Spleen (tissue), 11 donors: ENCODE data around the gene SLFNL1. TPM values are rescaled to one million over a fixed set of nuclear protein-coding genes. Genes with fewer than 3 reads are reported as not detected.

Source experiments
- DNase-seq: peaks from one replicate; pipeline ENCODE4 v3.0.0-alpha.2; 2020
- H3K27ac ChIP-seq, 8 donors: fragments of 200-600 bp; sonication (generic) in 7 of 8; 1 replicate in 4 of 8; 2 replicates in 4 of 8; pipeline versions ENCODE4 v1.5.0 to v1.8.0; 2016 to 2021; ENCODE audit warnings: inconsistent platforms in 4 of 8, mild to moderate bottlenecking in 4 of 8, moderate library complexity in 1 of 8
- H3K27me3 ChIP-seq, 7 donors: fragments of 200-600 bp; sonication (generic) in 6 of 7; replicated peaks in 1 of 7; 1 replicate in 4 of 7; 2 replicates in 3 of 7; pipeline versions ENCODE4 v1.5.0 to v1.8.0; 2016 to 2021; ENCODE audit warnings: inconsistent platforms in 3 of 7, mild to moderate bottlenecking in 1 of 7
- H3K36me3 ChIP-seq, 6 donors: fragments of 200-600 bp; sonication (generic) in 5 of 6; 1 replicate in 4 of 6; 2 replicates in 2 of 6; pipeline versions ENCODE4 v1.5.0 to v1.8.0; 2016 to 2021; ENCODE audit warnings: inconsistent platforms in 2 of 6
- H3K4me1 ChIP-seq, 6 donors: fragments of 200-600 bp; sonication (generic) in 5 of 6; 1 replicate in 3 of 6; 2 replicates in 3 of 6; pipeline versions ENCODE4 v1.5.0 to v1.8.0; 2016 to 2021; ENCODE audit warnings: inconsistent platforms in 3 of 6
- H3K4me3 ChIP-seq, 8 donors: fragments of 200-600 bp; sonication (generic) in 7 of 8; 1 replicate in 4 of 8; 2 replicates in 4 of 8; pipeline versions ENCODE4 v1.5.0 to v1.8.0; 2016 to 2021; ENCODE audit warnings: inconsistent platforms in 4 of 8, mild to moderate bottlenecking in 4 of 8, moderate library complexity in 2 of 8
- H3K9me3 ChIP-seq, 8 donors: fragments of 200-600 bp; sonication (generic) in 7 of 8; 1 replicate in 4 of 8; 2 replicates in 4 of 8; pipeline versions ENCODE4 v1.5.0 to v1.8.0; 2016 to 2021; ENCODE audit warnings: inconsistent platforms in 4 of 8
- CTCF ChIP-seq, 11 experiments: fragments of 200-600 bp in 7 of 11; fragments of 450-650 bp in 4 of 11; sonication (generic) in 4 of 11; IDR thresholded peaks in 8 of 11; conservative IDR thresholded peaks in 3 of 11; 1 replicate in 7 of 11; 2 replicates in 4 of 11; pipeline versions ENCODE4 v1.4.0 to v1.8.0; 2016 to 2021; ENCODE audit warnings: antibody characterized with exemption in 11 of 11, inconsistent platforms in 4 of 11, mild to moderate bottlenecking in 1 of 11
- POLR2A ChIP-seq, 3 donors: fragments of 450-650 bp; IDR thresholded peaks; one replicate each; pipeline ENCODE4 v1.5.1; 2017; ENCODE audit warnings: antibody characterized with exemption in 3 of 3, mild to moderate bottlenecking in 1 of 3
- POLR2AphosphoS5 ChIP-seq, 3 donors: sonication (generic); formaldehyde crosslinking; IDR thresholded peaks; one replicate each; pipeline ENCODE4 v1.5.1; 2017; ENCODE audit warnings: antibody characterized with exemption in 3 of 3
- WGBS, 5 donors: extraction: QIAGEN DNeasy Blood & Tissue Kit in 3 of 5; methylation state at CpG; one replicate each; pipeline versions ENCODE4 v1.1.5 to v1.1.7; 2013 to 2018; 5-methylcytosine and 5-hydroxymethylcytosine counted together
- intact Hi-C: fragments of 100-400 bp; cut with DNase I; formaldehyde crosslinking; loops from one replicate; pipeline ENCODE4 v1.15.0; 2023; ENCODE audit warnings: low total_unique reads
- polyA plus RNA-seq, 3 donors: library from polyadenylated mRNA; stranded (reverse); fragments of 200-250 nt; gene quantifications; one replicate each; pipeline ENCODE4 v1.2.1, GENCODE V29; 2013
- total RNA-seq, 7 donors: library from RNA; depleted of rRNA in 3 of 7; stranded (reverse); fragments of >200 nt in 3 of 7; fragmentation: NEBNext Ultra II Directional in 4 of 7; extraction: Animal tissue kit (Norgen Biotek cat#: 25700) in 4 of 7; gene quantifications; one replicate each; pipeline versions ENCODE4 v1.1.0 to v1.2.1, GENCODE V29; 2016 to 2021
- donor health status: healthy with polysubstance abuse.
- donor health status: DM: no; HTN: no; CAD: no; lungs with moderate emphysema.
- donor health status: DM: no; HTN: no; CAD: no.
- donor health status: Bipolar disorder and iron deficiency.
- donor health status: healthy.
- donor health status: DM: no; HTN: no; CAD: no.
- donor health status: DM: yes; HTN: yes; CAD: no.

The SLFNL1 gene
- total and polyA plus RNA-seq, 10 donors, result 0.21 to 1.7 (median 0.59) TPM

GRCh38 chr1:41024953-41025352 is 3.4 kb upstream of the SLFNL1 start:
- 73 to 96% (median 81%) methylated on average over 2 of the region's 2 CpGs for WGBS, 5 donors
- peaks cover 0 to 22% (median 7%) of the 10 kb centered on the region in 6 donors for H3K4me1 ChIP-seq
- H3K9me3 ChIP-seq, result no peaks in the 10 kb centered on the region
- H3K36me3 ChIP-seq, result peaks cover 0 to 76% (median 23%) of the 10 kb centered on the region in 6 donors
- no peaks in the 10 kb centered on the region for H3K27me3 ChIP-seq
- no peak overlapping the region for H3K27ac ChIP-seq
- DNase-seq, result peak; percentile 21
- H3K4me3 ChIP-seq, result no peak overlapping the region
- no peak for TF ChIP-seq CTCF (IDR thresholded peaks at IDR 0.05 in 8 of 11, conservative IDR thresholded peaks at IDR 0.05 in 3 of 11)
- no peak for TF ChIP-seq POLR2AphosphoS5 (IDR thresholded peaks at IDR 0.05)
- no peak for TF ChIP-seq POLR2A (IDR thresholded peaks at IDR 0.05)
- intact Hi-C loops, result no loop called here

GRCh38 chr1:41023279-41023990 is 1.9 kb upstream of the SLFNL1 start:
- Histone ChIP-seq H3K4me1 (peaks cover 0 to 22% (median 7%) of the 10 kb centered on the region in 6 donors), H3K4me3 (no peak overlapping the region), H3K27me3 (no peaks in the 10 kb centered on the region), H3K9me3 (no peaks in the 10 kb centered on the region), H3K27ac (no peak overlapping the region), H3K36me3 (peaks cover 0 to 68% (median 17%) of the 10 kb centered on the region in 6 donors)
- peak; percentile 48 for DNase-seq
- peak in 2 of 3 donors; percentile 12 to 27 for TF ChIP-seq POLR2AphosphoS5 (IDR thresholded peaks at IDR 0.05)
- no peak for TF ChIP-seq CTCF (IDR thresholded peaks at IDR 0.05 in 8 of 11, conservative IDR thresholded peaks at IDR 0.05 in 3 of 11)
- no peak for TF ChIP-seq POLR2A (IDR thresholded peaks at IDR 0.05)
- 93 to 98% (median 96%) methylated on average over 3 to 5 of the region's 5 CpGs for WGBS, 5 donors
- intact Hi-C loops, result no loop called here

GRCh38 chr1:41022424-41022823 is 899 bp upstream of the SLFNL1 start:
- TF ChIP-seq CTCF (IDR thresholded peaks at IDR 0.05 in 8 of 11, conservative IDR thresholded peaks at IDR 0.05 in 3 of 11) (no peak), POLR2A (IDR thresholded peaks at IDR 0.05) (no peak), POLR2AphosphoS5 (IDR thresholded peaks at IDR 0.05) (peak in 1 of 3 donors; percentile 58)
- Histone ChIP-seq H3K4me3 (no peak overlapping the region), H3K27me3 (no peaks in the 10 kb centered on the region), H3K36me3 (peaks cover 0 to 68% (median 12%) of the 10 kb centered on the region in 6 donors), H3K9me3 (no peaks in the 10 kb centered on the region), H3K27ac (no peak overlapping the region), H3K4me1 (peaks cover 0 to 22% (median 7%) of the 10 kb centered on the region in 6 donors)
- intact Hi-C loops, result no loop called here
- 92 to 96% (median 94%) methylated on average over 10 of the region's 10 CpGs for WGBS, 5 donors
- DNase-seq, result no peak

- DNase-seq, result no peak
- H3K27ac ChIP-seq, result no peak overlapping the region
- intact Hi-C loops, result no loop called here
- H3K27me3 ChIP-seq, result no peaks in the 10 kb centered on the region
- peaks cover 0 to 12% (median 7%) of the 10 kb centered on the region in 6 donors for H3K4me1 ChIP-seq
- WGBS, 5 donors, result 64 to 85% (median 71%) methylated on average over 2 to 3 of the region's 3 CpGs
- peaks cover 0 to 68% (median 10%) of the 10 kb centered on the region in 6 donors for H3K36me3 ChIP-seq
- no peak for TF ChIP-seq POLR2A (IDR thresholded peaks at IDR 0.05)
- TF ChIP-seq POLR2AphosphoS5 (IDR thresholded peaks at IDR 0.05), result no peak
- no peak for TF ChIP-seq CTCF (IDR thresholded peaks at IDR 0.05 in 8 of 11, conservative IDR thresholded peaks at IDR 0.05 in 3 of 11)
- H3K4me3 ChIP-seq, result no peak overlapping the region
- no peaks in the 10 kb centered on the region for H3K9me3 ChIP-seq
Measured at GRCh38 chr1:41020654-41021053, 871 bp downstream of the SLFNL1 start.
